DND-41 (cell line): Measurements from ENCODE around the gene ZFAND5.

Source experiments
- CTCF ChIP-seq: IDR thresholded peaks from 2 replicates; pipeline ENCODE4 v1.5.1; 2012; ENCODE audit warnings: borderline replicate concordance, low read length, moderate library complexity, mild to moderate bottlenecking; ENCODE audit not compliant: poor library complexity, severe bottlenecking; ENCODE audit errors: extremely low read depth
- EZH2 ChIP-seq: IDR thresholded peaks from 3 replicates; pipeline ENCODE4 v1.6.1; 2012; ENCODE audit warnings: borderline replicate concordance, low read depth, mild to moderate bottlenecking, moderate library complexity, low read length, inconsistent platforms; ENCODE audit not compliant: severe bottlenecking

- TF ChIP-seq CTCF (no peak), EZH2 (no peak)
These were observed 38.4 kb downstream of the ZFAND5 start for GRCh38 chr9:72326641-72327040.
